CD14-positive monocyte (primary cell): ENCODE measurements around the gene CD3E. TPM values are rescaled to one million over a fixed set of nuclear protein-coding genes. Genes with fewer than 3 reads are reported as not detected.
A peak's percentile ranks its signal among the peaks of the same experiment; 100 is the strongest.

Experiments
- DNase-seq, 3 donors: peaks; one replicate each; pipeline ENCODE4 v3.0.0-alpha.2; 2011 to 2022
- H2AFZ ChIP-seq: 2 replicates; pipeline ENCODE4 v1.6.0; 2012; ENCODE audit warnings: mild to moderate bottlenecking, low read depth, low read length, inconsistent platforms; ENCODE audit not compliant: insufficient read depth, poor library complexity, severe bottlenecking
- H3K27ac ChIP-seq, 2 donors: 1 replicate in 1 of 2; 2 replicates in 1 of 2; pipeline ENCODE4 v1.5.1; 2012 to 2013; ENCODE audit warnings: low read length in 2 of 2, control low read depth in 1 of 2, inconsistent platforms in 1 of 2, low read depth in 1 of 2, mild to moderate bottlenecking in 1 of 2
- H3K27me3 ChIP-seq, 2 donors: one replicate each; pipeline versions ENCODE4 v1.6.0 to v1.6.1; 2011 to 2013; ENCODE audit warnings: low read length in 2 of 2; ENCODE audit not compliant: control insufficient read depth in 2 of 2, insufficient read depth in 2 of 2
- H3K36me3 ChIP-seq, 2 donors: replicated peaks in 1 of 2; 1 replicate in 1 of 2; 2 replicates in 1 of 2; pipeline versions ENCODE4 v1.5.1 to v1.6.1; 2012 to 2013; ENCODE audit warnings: low read length in 2 of 2, control low read depth in 1 of 2, inconsistent platforms in 1 of 2, mild to moderate bottlenecking in 1 of 2; ENCODE audit not compliant: insufficient read depth in 2 of 2, control insufficient read depth in 1 of 2
- H3K4me1 ChIP-seq, 2 donors: 1 replicate in 1 of 2; 2 replicates in 1 of 2; pipeline versions ENCODE4 v1.5.1 to v1.6.1; 2012 to 2013; ENCODE audit warnings: low read length in 2 of 2, control low read depth in 1 of 2, inconsistent platforms in 1 of 2, mild to moderate bottlenecking in 1 of 2, moderate library complexity in 1 of 2; ENCODE audit not compliant: insufficient read depth in 2 of 2, control insufficient read depth in 1 of 2
- H3K4me2 ChIP-seq: replicated peaks from 2 replicates; pipeline ENCODE3; 2012; ENCODE audit warnings: low read length, moderate library complexity, mild to moderate bottlenecking; ENCODE audit not compliant: poor library complexity, severe bottlenecking; ENCODE audit errors: extremely low read depth
- H3K4me3 ChIP-seq, 3 experiments: fragments of 200-600 bp in 1 of 3; sonication (generic) in 1 of 3; replicated peaks in 1 of 3; 1 replicate in 2 of 3; 2 replicates in 1 of 3; pipeline ENCODE4 v1.5.1; 2011 to 2013; ENCODE audit warnings: low read length in 3 of 3, mild to moderate bottlenecking in 3 of 3, control low read depth in 2 of 3, low read depth in 2 of 3, inconsistent platforms in 1 of 3, moderate library complexity in 1 of 3
- H3K79me2 ChIP-seq: 2 replicates; pipeline ENCODE4 v1.6.0; 2012; ENCODE audit warnings: mild to moderate bottlenecking, control low read depth, inconsistent platforms, low read length, moderate library complexity; ENCODE audit not compliant: insufficient read depth
- H3K9ac ChIP-seq: 2 replicates; pipeline ENCODE4 v1.6.0; 2017; ENCODE audit warnings: low read length, mild to moderate bottlenecking; ENCODE audit not compliant: insufficient read depth, poor library complexity, severe bottlenecking
- H3K9me3 ChIP-seq, 2 donors: replicated peaks in 1 of 2; 1 replicate in 1 of 2; 2 replicates in 1 of 2; pipeline versions ENCODE4 v1.5.1 to v1.6.1; 2012 to 2013; ENCODE audit warnings: low read length in 2 of 2, control low read depth in 1 of 2; ENCODE audit not compliant: control insufficient read depth in 1 of 2, insufficient read depth in 1 of 2
- H4K20me1 ChIP-seq: 2 replicates; pipeline ENCODE4 v1.6.0; 2012; ENCODE audit warnings: mild to moderate bottlenecking, low read length, control low read depth, moderate library complexity; ENCODE audit not compliant: insufficient read depth
- H3K27ac Mint-ChIP-seq, 7 donors: one replicate each; pipeline ENCODE4 v1.8.0; 2020; ENCODE audit warnings: mild to moderate bottlenecking in 7 of 7, mixed read lengths in 7 of 7, moderate library complexity in 6 of 7, inconsistent platforms in 2 of 7
- H3K27me3 Mint-ChIP-seq, 3 donors: one replicate each; pipeline ENCODE4 v1.8.0; 2021 to 2022; ENCODE audit warnings: low read depth in 3 of 3, mild to moderate bottlenecking in 3 of 3, mixed read lengths in 3 of 3, moderate library complexity in 3 of 3, inconsistent platforms in 1 of 3
- H3K36me3 Mint-ChIP-seq, 2 donors: one replicate each; pipeline ENCODE4 v1.8.0; 2020; ENCODE audit warnings: mixed read lengths in 2 of 2, inconsistent platforms in 1 of 2, mild to moderate bottlenecking in 1 of 2
- H3K4me1 Mint-ChIP-seq: one replicate; pipeline ENCODE4 v1.8.0; 2020; ENCODE audit warnings: mild to moderate bottlenecking, mixed read lengths
- H3K4me3 Mint-ChIP-seq, 2 donors: one replicate each; pipeline ENCODE4 v1.8.0; 2020; ENCODE audit warnings: mild to moderate bottlenecking in 2 of 2, mixed read lengths in 2 of 2, moderate library complexity in 1 of 2
- H3K9me3 Mint-ChIP-seq, 7 donors: one replicate each; pipeline ENCODE4 v1.8.0; 2020 to 2022; ENCODE audit warnings: mixed read lengths in 7 of 7, mild to moderate bottlenecking in 6 of 7, moderate library complexity in 6 of 7, inconsistent platforms in 2 of 7
- CTCF ChIP-seq: fragments of 200-600 bp; IDR thresholded peaks from one replicate; pipeline ENCODE4 v1.8.0; 2022; ENCODE audit warnings: antibody characterized with exemption, mild to moderate bottlenecking
- WGBS: methylation state at CpG from one replicate; pipeline ENCODE4 v1.1.5; 2013; ENCODE audit warnings: missing lambda C conversion rate; ENCODE audit not compliant: insufficient coverage; 5-methylcytosine and 5-hydroxymethylcytosine counted together
- intact Hi-C, 2 donors: fragments of 100-400 bp; cut with micrococcal nuclease; formaldehyde crosslinking; loops; one replicate each; pipeline versions ENCODE4 v1.15.0 to v1.15.1; 2023
- polyA plus RNA-seq, 3 donors: library from polyadenylated mRNA; depleted of rRNA in 1 of 3; unstranded in 2 of 3; stranded (reverse) in 1 of 3; fragments of 300-500 nt in 2 of 3; fragments of >200 nt in 1 of 3; fragmentation: Illumina TruSeq in 2 of 3; gene quantifications; 1 replicate in 2 of 3; 2 replicates in 1 of 3; pipeline ENCODE4 v1.2.3, GENCODE V29; 2012 to 2021

Gene CD3E
- polyA plus RNA-seq, 3 donors, result 0.12 to 1.6 (median 1.5) TPM

GRCh38 chr11:118263112-118263511, 41.4 kb upstream of the CD3E start:
- Mint-ChIP-seq H3K36me3 (peaks cover 30 to 38% of the 10 kb centered on the region in 2 donors), H3K9me3 (peaks cover 0 to 10% (median 3%) of the 10 kb centered on the region in 7 donors), H3K4me3 (peak overlapping the region; percentile 92 to 100), H3K27me3 (peaks cover 7 to 15% (median 8%) of the 10 kb centered on the region in 3 donors), H3K27ac (peak overlapping the region in 3 of 7 donors; percentile 4 to 51 (median 46)), H3K4me1 (peaks cover 50% of the 10 kb centered on the region)
- no peaks in the 10 kb centered on the region for H3K79me2 ChIP-seq
- H3K27ac ChIP-seq, result no peak overlapping the region
- no peak for DNase-seq
- H3K4me2 ChIP-seq, result peak overlapping the region; percentile 86
- peaks cover 0 to 4% of the 10 kb centered on the region in 2 donors for H3K9me3 ChIP-seq
- WGBS, result 67% methylated on average over 1 of the region's 4 CpGs
- no peaks in the 10 kb centered on the region for H3K27me3 ChIP-seq
- H3K4me3 ChIP-seq, result peak overlapping the region; percentile 39 to 79 (median 48)
- no peaks in the 10 kb centered on the region for H4K20me1 ChIP-seq
- no peak for TF ChIP-seq CTCF
- intact Hi-C loops, result loop anchor here in 1 of 2 donors (5.0 kb wide), 2 partner anchors 39 to 51 kb away; partner anchors contain the start of gene CD3E
- peaks cover 2 to 35% of the 10 kb centered on the region in 2 donors for H3K36me3 ChIP-seq
- peaks cover 33 to 44% of the 10 kb centered on the region in 2 donors for H3K4me1 ChIP-seq
- no peak overlapping the region for H2AFZ ChIP-seq
- H3K9ac ChIP-seq, result no peak overlapping the region

- WGBS, result 2% methylated on average over 12 of the region's 19 CpGs
- Histone ChIP-seq H3K79me2 (no peaks in the 10 kb centered on the region), H3K4me2 (peak within 1 kb of the TSS; percentile 86), H3K36me3 (peaks cover 2 to 27% of the 10 kb centered on the region in 2 donors), H4K20me1 (no peaks in the 10 kb centered on the region), H3K4me3 (peak within 1 kb of the TSS; percentile 39 to 79 (median 48)), H3K9ac (peak within 1 kb of the TSS; percentile 70), H3K27ac (peak within 1 kb of the TSS; percentile 22 to 45), H3K27me3 (no peaks in the 10 kb centered on the region), H3K4me1 (peaks cover 33 to 44% of the 10 kb centered on the region in 2 donors), H2AFZ (peak within 1 kb of the TSS; percentile 86), H3K9me3 (no peaks in the 10 kb centered on the region)
- no peak for TF ChIP-seq CTCF
- Mint-ChIP-seq H3K4me3 (peak within 1 kb of the TSS; percentile 92 to 100), H3K36me3 (peaks cover 25 to 31% of the 10 kb centered on the region in 2 donors), H3K9me3 (peaks cover 0 to 5% (median 2%) of the 10 kb centered on the region in 7 donors), H3K27ac (peak within 1 kb of the TSS; percentile 40 to 87 (median 79)), H3K4me1 (peaks cover 50% of the 10 kb centered on the region), H3K27me3 (peaks cover 7 to 15% (median 8%) of the 10 kb centered on the region in 3 donors)
- intact Hi-C loops, result loop anchor here in 1 of 2 donors (5.0 kb wide), 2 partner anchors 38 to 52 kb away; partner anchors contain the start of gene CD3E
- peak in 1 of 3 donors; percentile 12 for DNase-seq
Observed at GRCh38 chr11:118263695-118264568, 40.6 kb upstream of the CD3E start, which contains the start of gene MPZL2. MPZL2 (minus strand) TSS chr11:118264297; CDS start chr11:118264153, 144 bp downstream.
